ENCODE results near the gene TEKT3.

Gene TEKT3

GRCh38 chr17:15371376-15372130 lies 30.2 kb upstream of the TEKT3 start:
- TF ChIP-seq, protein P1, sequence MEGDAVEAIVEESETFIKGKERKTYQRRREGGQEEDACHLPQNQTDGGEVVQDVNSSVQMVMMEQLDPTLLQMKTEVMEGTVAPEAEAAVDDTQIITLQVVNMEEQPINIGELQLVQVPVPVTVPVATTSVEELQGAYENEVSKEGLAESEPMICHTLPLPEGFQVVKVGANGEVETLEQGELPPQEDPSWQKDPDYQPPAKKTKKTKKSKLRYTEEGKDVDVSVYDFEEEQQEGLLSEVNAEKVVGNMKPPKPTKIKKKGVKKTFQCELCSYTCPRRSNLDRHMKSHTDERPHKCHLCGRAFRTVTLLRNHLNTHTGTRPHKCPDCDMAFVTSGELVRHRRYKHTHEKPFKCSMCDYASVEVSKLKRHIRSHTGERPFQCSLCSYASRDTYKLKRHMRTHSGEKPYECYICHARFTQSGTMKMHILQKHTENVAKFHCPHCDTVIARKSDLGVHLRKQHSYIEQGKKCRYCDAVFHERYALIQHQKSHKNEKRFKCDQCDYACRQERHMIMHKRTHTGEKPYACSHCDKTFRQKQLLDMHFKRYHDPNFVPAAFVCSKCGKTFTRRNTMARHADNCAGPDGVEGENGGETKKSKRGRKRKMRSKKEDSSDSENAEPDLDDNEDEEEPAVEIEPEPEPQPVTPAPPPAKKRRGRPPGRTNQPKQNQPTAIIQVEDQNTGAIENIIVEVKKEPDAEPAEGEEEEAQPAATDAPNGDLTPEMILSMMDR (IDR thresholded peaks at IDR 0.05; ENCODE audit: control insufficient read depth, insufficient read depth, low read depth, low read length, missing control alignments) = no peak
- no peak for DNase-seq (ENCODE audit: low read depth)
- no peak overlapping the region for H3K4me3 ChIP-seq (ENCODE audit: control insufficient read depth, low read depth, low read length)

DNA sequence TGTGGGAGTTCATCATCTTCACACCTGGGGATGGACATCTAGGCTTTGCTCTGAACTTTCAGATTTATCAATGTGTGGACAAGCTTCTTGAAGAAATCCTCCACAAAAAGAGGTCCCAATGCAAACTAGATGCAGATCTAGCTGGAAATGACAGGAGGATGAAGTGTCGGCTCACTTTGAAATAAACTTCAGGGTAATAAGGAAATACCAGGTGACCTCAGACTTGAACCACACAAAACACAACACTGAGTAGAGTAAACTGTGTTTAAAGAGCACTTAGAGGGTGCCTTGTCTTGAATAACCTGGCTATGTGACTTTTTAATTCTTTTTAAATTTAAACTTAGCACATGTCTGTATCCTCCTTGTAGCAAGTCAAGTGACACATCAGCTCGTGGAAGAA lies 27.2 kb upstream of the TEKT3 start:
- no peak for DNase-seq (ENCODE audit: low read depth)
- TF ChIP-seq, protein P1 (IDR thresholded peaks at IDR 0.05; ENCODE audit: control insufficient read depth, insufficient read depth, low read depth, low read length, missing control alignments) = no peak
- H3K4me3 ChIP-seq (ENCODE audit: control insufficient read depth, low read depth, low read length) = no peak overlapping the region

GRCh38 chr17:15366026-15366425 lies 24.6 kb upstream of the TEKT3 start:
- H3K4me3 ChIP-seq (ENCODE audit: control insufficient read depth, low read depth, low read length) = no peak overlapping the region
- DNase-seq (ENCODE audit: low read depth) = no peak
- TF ChIP-seq, protein P1 (IDR thresholded peaks at IDR 0.05; ENCODE audit: control insufficient read depth, insufficient read depth, low read depth, low read length, missing control alignments) = no peak

GRCh38 chr17:15364615-15365014 lies 23.2 kb upstream of the TEKT3 start:
- no peak overlapping the region for H3K4me3 ChIP-seq (ENCODE audit: control insufficient read depth, low read depth, low read length)
- no peak for DNase-seq (ENCODE audit: low read depth)
- TF ChIP-seq, protein P1 (IDR thresholded peaks at IDR 0.05; ENCODE audit: control insufficient read depth, insufficient read depth, low read depth, low read length, missing control alignments) = no peak

GRCh38 chr17:15363702-15364101 lies 22.3 kb upstream of the TEKT3 start:
- TF ChIP-seq, protein P1 (IDR thresholded peaks at IDR 0.05; ENCODE audit: control insufficient read depth, insufficient read depth, low read depth, low read length, missing control alignments) = no peak
- no peak for DNase-seq (ENCODE audit: low read depth)
- H3K4me3 ChIP-seq (ENCODE audit: control insufficient read depth, low read depth, low read length) = no peak overlapping the region

- no peak for DNase-seq (ENCODE audit: low read depth)
- H3K4me3 ChIP-seq (ENCODE audit: control insufficient read depth, low read depth, low read length) = no peak overlapping the region
- TF ChIP-seq, protein P1 (IDR thresholded peaks at IDR 0.05; ENCODE audit: control insufficient read depth, insufficient read depth, low read depth, low read length, missing control alignments) = no peak
Measured at GRCh38 chr17:15361592-15361991, 20.2 kb upstream of the TEKT3 start.
